GM15510 (cell line): ENCODE results near the gene VPS36.

ENCODE experiments used
- POLR2A ChIP-seq: IDR thresholded peaks from 3 replicates; pipeline ENCODE4 v1.6.1; 2011; ENCODE audit warnings: borderline replicate concordance; ENCODE audit not compliant: insufficient read length; ENCODE audit errors: extremely low read depth

VPS36 gene

DNA sequence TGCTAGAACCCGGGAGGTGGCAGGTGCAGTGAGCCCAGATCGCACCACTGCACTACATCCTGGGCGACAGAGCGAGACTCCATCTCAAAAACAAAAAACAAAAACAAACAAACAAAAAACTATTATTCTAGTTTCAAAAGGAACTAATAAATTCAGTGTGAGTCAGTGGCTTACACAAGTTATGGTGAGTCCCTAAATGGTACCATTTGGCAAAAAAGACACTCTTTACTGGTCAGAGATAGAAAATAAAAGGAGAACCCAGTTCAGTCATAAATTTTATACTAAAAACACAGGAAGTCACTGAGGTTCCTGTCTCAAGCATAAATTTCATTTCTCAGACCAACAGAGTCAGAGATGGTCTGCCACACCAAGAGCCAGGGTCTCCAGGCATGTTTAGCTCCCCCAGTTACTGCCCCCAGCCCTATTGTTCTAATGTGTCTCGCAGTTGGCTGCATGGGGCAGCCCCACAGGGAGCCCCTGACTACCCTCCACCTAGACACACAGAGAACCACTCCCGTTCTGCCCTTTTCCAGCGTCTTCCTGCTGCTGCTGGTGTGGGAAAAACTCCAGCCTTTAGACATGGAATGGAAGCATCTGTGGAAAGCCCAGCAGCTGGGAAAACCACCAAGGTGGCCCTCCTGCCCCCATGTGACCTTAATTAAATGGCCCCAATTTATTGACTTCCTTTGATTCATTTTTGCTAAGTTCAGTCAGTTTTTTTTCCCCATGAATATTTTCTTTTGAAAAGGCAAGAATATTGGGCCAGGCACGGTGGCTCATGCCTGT lies 56.7 kb downstream of the VPS36 start:
- TF ChIP-seq POLR2A, result no peak

DNA sequence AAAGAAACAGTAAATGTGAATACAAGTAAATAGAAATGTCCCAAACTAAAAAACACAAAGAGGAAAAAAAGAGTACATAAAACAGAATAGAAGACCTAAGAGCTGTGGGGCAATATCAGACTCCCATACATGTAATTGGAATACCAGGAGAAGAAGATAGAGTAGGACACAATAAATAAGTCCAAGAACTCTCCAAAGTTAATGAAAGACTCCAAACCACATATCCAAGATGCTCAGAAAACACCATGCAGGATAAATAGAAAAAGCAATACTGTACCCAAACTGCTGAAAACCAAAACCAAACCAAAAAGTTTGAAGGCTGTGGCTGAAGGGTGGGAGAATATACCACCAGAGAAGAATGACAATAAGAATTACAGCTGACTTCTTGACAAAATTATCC lies 62.7 kb downstream of the VPS36 start:
- no peak for TF ChIP-seq POLR2A

DNA sequence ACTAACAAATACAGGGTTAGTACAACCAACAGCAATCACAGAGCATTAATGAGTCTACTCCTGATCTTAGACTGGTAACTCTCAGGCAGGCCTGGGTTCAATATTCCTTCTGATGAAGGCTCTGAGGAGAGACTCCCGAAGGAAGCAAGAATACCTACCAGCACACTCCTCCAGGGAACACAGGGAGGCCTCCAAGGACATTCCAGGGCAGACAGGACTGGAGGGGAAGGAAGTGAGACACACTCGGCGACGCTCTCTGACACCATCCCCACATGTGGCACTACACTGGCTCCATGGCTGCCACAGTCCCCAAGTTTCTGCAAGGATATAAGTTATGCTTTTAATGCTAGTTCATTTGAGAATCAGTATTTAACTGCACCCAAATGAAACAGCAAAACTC lies 64.6 kb downstream of the VPS36 start:
- TF ChIP-seq POLR2A, result no peak

GRCh38 chr13:52383366-52383765 lies 67.1 kb downstream of the VPS36 start:
- TF ChIP-seq POLR2A, result no peak

- no peak for TF ChIP-seq POLR2A
These were observed 72.1 kb downstream of the VPS36 start for GRCh38 chr13:52378312-52378711.

- TF ChIP-seq POLR2A, result no peak
These were observed 72.5 kb downstream of the VPS36 start for GRCh38 chr13:52377898-52378297.

GRCh38 chr13:52374873-52375411 lies 75.5 kb downstream of the VPS36 start:
- TF ChIP-seq POLR2A, result no peak

DNA sequence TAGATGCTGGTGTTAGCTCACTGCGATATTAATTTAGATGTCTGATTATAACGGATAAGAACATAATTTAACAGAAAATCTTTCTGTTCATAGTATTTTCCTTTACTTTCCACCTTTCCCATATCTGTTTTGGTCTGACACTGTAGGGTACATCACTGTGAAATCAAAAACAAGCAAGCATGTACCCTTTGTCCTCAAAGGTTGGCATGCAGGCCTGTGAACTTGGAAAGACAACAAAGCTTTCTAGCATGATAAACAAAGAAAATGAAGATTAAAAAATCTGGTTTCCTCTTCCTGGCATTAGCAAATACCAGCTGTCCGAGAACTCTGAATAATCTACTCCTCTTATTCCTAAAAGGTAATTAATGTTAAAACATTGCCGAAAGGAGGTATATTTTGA lies 76.0 kb downstream of the VPS36 start:
- no peak for TF ChIP-seq POLR2A

DNA sequence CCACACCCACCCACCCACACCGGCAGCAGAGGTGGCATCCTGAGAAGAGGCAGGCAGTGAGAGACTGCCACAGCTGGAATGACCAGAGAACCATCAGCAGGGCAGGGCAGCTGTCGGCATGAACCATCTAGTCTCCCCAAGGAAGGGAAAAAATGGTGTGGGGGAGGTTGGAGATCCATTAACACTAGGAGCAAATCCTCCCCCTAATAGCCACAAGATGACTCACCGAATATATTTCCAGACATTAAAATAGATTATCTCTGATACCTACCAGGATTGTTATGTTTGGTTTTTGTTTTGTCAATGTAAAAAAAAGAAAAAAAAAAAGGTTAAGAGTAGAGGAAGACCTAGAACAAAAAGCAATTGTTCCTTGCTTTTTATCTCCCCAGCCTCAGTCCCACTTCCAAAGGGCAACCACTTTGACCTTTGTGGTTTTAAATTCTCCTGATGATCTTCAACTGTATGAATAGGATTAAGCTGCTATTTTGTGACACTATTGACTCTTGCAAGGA lies 78.6 kb downstream of the VPS36 start:
- no peak for TF ChIP-seq POLR2A

DNA sequence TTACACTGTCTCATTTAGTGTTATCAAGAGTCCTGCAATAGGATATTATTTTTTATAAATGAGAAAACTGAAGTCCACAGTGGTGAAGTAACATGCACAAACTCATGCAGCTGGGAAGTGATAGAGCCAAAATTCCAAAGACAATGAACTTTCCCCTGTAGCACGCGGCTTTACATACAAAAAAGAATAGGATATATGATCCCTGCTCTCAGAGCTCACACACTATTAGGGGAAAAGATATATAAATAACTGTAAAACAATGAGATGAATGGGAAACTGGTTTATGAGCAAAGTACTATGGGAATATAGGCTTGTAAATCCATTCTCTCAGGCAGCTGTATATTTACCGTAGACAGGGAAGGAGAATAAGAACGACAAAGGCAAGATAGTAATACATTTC lies 84.1 kb downstream of the VPS36 start:
- no peak for TF ChIP-seq POLR2A
